NCI-H526 (cell line): ENCODE results near the gene SUPT16H.
"Not testable (repeated sequence)": the region's sequence is repeated elsewhere in the genome, so short reads cannot be mapped to it uniquely, and the experiment has no call there.

Experiments
- DNase-seq, 2 experiments: peaks; one replicate each; lab custom pipeline; 2025; lab: John Stamatoyannopoulos, UW

The SUPT16H gene

GRCh38 chr14:21367582-21368144 lies 16.2 kb downstream of the SUPT16H start:
- no peak for DNase-seq

- no peak for DNase-seq
Observed at GRCh38 chr14:21356511-21356910, 27.3 kb downstream of the SUPT16H start.

DNA sequence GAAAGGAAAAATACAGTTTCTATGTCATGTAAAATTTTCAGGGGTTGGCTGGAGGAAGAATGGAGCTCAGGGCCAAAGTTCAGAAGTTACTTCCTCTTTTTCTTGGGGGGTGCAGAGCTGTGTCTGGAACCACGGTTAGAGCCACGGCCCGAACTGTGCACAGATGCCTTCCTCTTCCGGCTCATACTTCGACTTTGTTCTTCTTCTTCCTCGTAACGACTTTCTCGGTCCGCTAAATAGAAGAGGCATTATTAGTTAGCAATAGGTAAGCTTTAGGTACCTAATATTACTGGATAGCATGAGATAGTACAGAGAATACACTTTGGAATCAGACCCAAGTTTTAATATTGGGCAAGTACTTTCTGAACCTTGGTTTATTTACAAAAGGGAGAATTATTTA lies 31.2 kb downstream of the SUPT16H start:
- no peak for DNase-seq

DNA sequence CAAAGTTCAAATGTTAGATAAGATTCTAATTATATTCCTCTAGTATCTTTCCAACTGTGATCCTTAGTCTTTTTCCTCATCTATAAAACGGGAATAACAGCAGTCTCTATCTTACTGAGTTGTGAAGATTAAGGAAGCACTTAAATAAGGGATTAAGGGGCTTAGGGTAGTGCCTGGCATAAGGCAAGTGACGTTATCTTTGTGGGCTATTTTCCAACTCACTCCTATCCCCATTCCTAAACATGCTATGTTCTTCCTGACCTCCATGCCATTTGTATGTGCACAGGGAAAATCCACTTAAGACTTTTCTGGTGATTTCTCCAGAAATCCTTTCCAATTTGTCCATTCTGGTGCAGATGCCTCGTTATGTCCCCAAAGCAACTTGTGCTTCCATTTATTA lies 33.3 kb downstream of the SUPT16H start:
- DNase-seq = no peak

DNA sequence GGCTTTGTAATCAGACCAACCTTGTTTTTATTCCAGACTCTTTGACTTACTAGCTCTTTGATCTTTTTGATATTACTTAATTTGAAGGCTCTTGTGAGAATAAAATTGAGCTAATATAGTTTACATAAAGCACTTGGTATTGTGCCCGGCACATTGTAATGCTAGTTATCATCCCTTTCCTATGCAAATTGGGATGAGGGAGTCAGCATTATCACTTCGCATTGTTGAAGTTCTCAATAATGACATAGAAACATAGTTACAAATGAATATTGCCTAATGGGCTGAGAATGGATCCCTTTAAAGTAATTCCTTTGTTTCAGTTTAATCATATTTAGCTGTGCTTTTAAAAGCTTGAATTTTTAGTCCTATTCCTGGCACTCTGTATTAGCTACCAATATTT lies 36.6 kb downstream of the SUPT16H start:
- DNase-seq = peak in 1 of 2 experiments; percentile 14

GRCh38 chr14:21346532-21347135 lies 37.2 kb downstream of the SUPT16H start:
- DNase-seq = no peak

- DNase-seq = no peak
Observed at GRCh38 chr14:21343035-21343794, 40.6 kb downstream of the SUPT16H start.

DNA sequence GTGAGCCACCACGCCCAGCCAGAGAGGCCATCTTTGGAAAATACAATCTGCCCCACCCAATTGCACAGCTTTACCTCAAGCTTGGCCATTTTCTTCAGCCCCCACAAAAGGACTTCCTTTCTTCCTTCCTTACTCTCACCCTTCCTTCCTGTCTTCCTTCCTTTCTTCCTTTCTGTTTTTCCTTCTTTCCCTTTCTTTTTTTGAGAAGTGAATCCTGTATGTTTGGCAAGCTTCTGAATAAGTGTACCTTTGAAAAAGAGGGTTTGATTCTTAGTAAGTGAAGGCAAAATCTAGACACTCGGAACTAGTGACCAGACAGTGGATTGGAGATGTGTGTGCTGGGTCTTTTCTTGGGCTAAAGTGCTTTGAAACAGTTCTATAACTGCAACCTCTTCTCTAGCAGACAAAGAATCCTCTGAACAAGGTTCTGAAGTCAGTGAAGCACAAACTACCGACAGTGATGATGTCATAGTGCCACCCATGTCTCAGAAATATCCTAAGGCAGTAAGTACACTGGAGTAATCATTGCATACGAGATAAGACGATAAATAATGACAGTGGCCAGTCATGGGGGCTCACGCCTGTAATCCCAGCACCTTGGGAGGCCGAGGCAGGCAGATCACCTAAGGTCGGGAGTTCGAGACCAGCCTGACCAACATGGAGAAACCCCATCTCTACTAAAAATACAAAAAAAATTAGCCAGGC lies 49.5 kb downstream of the SUPT16H start:
- DNase-seq = no peak

DNA sequence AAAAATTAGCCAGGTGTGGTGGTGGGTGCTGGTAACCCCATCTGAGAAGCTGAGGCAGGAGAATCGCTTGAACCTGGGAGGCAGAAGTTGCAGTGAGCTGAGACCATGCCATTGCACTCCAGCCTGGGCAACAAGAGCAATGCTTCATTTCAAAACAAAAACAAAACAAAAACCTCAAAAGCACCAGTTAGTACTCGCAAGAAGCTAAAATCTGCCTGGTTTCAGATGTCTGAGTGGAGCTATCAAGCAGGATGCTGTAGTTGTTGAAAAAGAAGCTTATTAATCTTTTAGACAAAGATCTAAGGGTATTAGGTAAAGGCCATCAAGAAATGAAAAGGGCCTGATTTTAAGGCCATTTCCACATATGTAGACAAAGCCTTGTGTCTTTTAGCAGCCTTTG lies 50.9 kb downstream of the SUPT16H start:
- no peak for DNase-seq

- no peak for DNase-seq
Observed at GRCh38 chr14:21326972-21327371, 56.8 kb downstream of the SUPT16H start.

GRCh38 chr14:21322716-21323115 lies 61.1 kb downstream of the SUPT16H start:
- no peak for DNase-seq

GRCh38 chr14:21320913-21321312 lies 62.9 kb downstream of the SUPT16H start:
- DNase-seq = no peak

- peak in 1 of 2 experiments; percentile 11 for DNase-seq
Observed at GRCh38 chr14:21317398-21317797, 66.4 kb downstream of the SUPT16H start.

DNA sequence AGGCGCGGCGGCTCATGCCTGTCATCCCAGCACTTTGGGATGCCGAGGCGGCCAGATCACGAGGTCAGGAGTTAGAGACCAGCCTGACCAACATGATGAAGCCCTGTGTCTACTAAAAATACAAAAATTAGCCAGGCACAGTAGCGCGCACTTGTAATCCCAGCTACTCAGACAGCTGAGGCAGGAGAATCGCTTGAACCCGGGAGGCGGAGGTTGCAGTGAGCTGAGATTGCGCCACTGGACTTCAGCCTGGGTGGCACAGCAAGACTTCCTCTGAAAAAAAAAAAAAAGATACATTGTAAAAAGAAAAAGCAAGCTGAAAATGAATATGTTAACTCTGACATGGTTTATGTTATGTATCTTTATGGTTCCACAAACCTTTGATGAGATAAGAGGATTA lies 70.3 kb downstream of the SUPT16H start:
- no peak for DNase-seq

- no peak for DNase-seq
Observed at GRCh38 chr14:21311614-21312013, 72.2 kb downstream of the SUPT16H start.

DNA sequence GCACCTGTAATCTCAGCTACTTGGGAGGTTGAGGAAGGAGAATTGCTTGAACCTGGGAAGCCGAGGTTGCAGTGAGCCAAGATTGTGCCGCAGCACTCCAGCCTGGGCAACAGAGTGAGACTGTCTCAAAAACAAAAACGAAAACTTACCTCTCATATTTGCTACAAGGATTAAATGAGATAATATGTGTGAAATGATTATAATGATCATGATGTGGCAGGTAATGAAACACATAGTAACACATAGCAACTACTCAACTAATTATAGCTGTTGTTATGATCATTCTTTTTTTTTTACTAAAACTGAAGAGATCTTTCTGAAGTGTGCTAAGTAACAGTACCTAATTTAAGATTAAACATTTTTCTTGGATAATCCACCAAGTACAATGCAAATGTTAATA lies 73.9 kb downstream of the SUPT16H start:
- DNase-seq = no peak

GRCh38 chr14:21309238-21309636 lies 74.6 kb downstream of the SUPT16H start:
- DNase-seq = no peak

- DNase-seq = peak; percentile 98 to 99
Observed at GRCh38 chr14:21308479-21309237, 75.2 kb downstream of the SUPT16H start.

DNA sequence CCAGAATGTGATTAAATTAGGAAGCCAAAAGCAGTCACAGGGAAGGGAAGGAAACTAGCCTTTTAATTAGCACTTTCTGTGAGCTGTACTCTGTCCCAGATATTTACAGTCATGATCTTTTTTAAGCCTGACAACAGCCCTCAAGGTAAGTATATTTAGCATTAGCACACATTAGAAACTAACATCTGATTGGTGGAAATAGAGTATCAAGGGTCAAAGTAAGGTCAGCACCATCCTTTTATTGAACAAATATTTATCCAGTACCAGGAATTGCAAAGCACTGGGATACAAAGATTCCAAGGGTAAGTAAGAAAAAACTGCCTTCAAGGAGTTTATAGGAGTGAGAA lies 75.7 kb downstream of the SUPT16H start:
- peak in 1 of 2 experiments; percentile 50 for DNase-seq

DNA sequence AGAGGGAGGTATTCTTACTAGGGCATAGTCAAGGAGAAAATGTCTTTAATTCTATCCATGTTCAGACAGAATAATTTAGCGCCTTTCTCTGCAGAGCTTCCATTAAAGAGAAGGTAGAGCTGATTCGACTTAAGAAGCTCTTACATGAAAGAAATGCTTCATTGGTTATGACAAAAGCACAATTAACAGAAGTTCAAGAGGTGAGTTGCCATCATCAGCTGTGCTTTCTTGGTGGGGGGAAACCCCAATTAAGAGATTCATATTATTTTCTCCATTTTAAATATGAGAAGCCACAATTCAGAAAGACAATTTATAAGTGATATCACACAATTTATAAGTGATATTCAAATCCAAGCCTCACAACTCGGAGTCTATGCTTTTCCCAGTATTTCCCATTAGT lies 76.2 kb downstream of the SUPT16H start:
- no peak for DNase-seq

GRCh38 chr14:21302836-21303140 lies 81.0 kb downstream of the SUPT16H start:
- not testable (repeated sequence) for DNase-seq
